ENCODE measurements around the gene EEF2KMT. TPM values are rescaled to one million over a fixed set of nuclear protein-coding genes. Genes with fewer than 3 reads are reported as not detected.
"Not testable (repeated sequence)": the region's sequence is repeated elsewhere in the genome, so short reads cannot be mapped to it uniquely, and the experiment has no call there.

EEF2KMT gene
- total and polyA plus RNA-seq, 2 of the 8 experiments (the other 6 are each of a cell fraction or from before 2014, with no cell fraction given): 35.8 to 37.0 TPM

DNA sequence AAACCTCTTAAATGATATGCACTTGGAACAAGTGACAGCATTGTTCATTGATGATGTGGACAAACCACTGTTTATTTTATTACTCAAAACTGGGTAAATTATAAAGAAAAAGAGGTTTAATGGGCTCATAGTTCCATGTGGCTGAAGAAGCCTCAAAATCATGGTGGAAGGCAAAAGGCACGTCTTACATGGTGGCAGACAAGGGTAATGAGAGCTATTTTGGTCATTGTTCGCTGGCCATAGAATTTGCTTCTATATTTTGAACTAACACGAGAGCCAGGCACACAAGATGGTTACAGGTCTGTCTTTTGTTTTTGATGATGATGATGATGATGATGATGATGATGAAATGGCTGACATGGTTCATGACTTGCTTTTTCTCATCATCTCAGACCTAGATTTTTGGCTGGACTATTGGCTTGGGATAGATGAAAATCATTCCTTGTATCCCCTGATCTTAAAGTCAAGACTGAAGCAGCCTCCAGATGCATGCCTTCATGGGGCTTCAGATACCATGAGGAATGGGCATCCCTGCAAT, 33.9 kb upstream of the EEF2KMT start:
- H3K56ac ChIP-seq (replicated peaks; ENCODE audit: insufficient read length, low read depth, low read length); H2AK5ac ChIP-seq (ENCODE audit: low read depth, low read length); H3K4me1 ChIP-seq (replicated peaks in 1 of 4; ENCODE audit: control insufficient read depth in 3 of 4, insufficient read depth in 4 of 4, low read length in 3 of 4); H3K9ac ChIP-seq (replicated peaks in 1 of 4; ENCODE audit: extremely low read depth in 1 of 4, low read depth in 3 of 4, low read length in 3 of 4); H3K23me2 ChIP-seq (ENCODE audit: low read depth, low read length); FAIRE-seq; H3K4me3 ChIP-seq (ENCODE audit: extremely low read depth in 1 of 4, insufficient read depth in 2 of 4, low read depth in 3 of 4, low read length in 4 of 4); H4K8ac ChIP-seq (ENCODE audit: extremely low read depth, insufficient read depth, low read length); H4K20me1 ChIP-seq (replicated peaks in 1 of 2; ENCODE audit: control insufficient read depth in 1 of 2, insufficient read depth in 2 of 2, low read length in 2 of 2); H2BK5ac ChIP-seq (ENCODE audit: low read depth, low read length); H3K18ac ChIP-seq (ENCODE audit: extremely low read depth, low read length); H3K27ac ChIP-seq (ENCODE audit: low read depth, low read length); H3K79me2 ChIP-seq (ENCODE audit: control insufficient read depth in 1 of 2, insufficient read depth in 2 of 2, low read length in 2 of 2); H3K36me3 ChIP-seq (ENCODE audit: control insufficient read depth in 2 of 4, insufficient read depth in 4 of 4, low read length in 3 of 4); H4K5ac ChIP-seq (ENCODE audit: insufficient read length, low read depth, low read length); H4K91ac ChIP-seq (replicated peaks; ENCODE audit: insufficient read length, low read length); H2BK12ac ChIP-seq (ENCODE audit: low read depth, low read length); H2AFZ ChIP-seq (ENCODE audit: low read length); H3K4ac ChIP-seq (replicated peaks; ENCODE audit: insufficient read length, low read depth, low read length); H3K27me3 ChIP-seq (replicated peaks in 1 of 4; ENCODE audit: control insufficient read depth in 3 of 4, extremely low read depth in 1 of 4, insufficient read depth in 3 of 4, low read length in 3 of 4); H3K4me2 ChIP-seq (ENCODE audit: insufficient read depth in 1 of 2, low read depth in 2 of 2, low read length in 2 of 2); H2BK120ac ChIP-seq (replicated peaks; ENCODE audit: low read depth, low read length); H2BK15ac ChIP-seq (ENCODE audit: low read length); H3K79me1 ChIP-seq (ENCODE audit: low read depth, low read length); H3K14ac ChIP-seq (ENCODE audit: insufficient read length); DNase-seq (ENCODE audit: low read depth in 1 of 2, low spot score in 2 of 2); H3K23ac ChIP-seq (ENCODE audit: insufficient read length); H3K9me3 ChIP-seq (ENCODE audit: insufficient read depth in 2 of 2, low read depth in 1 of 2, low read length in 1 of 2); POLR2A ChIA-PET (ENCODE audit: partially characterized antibody); H2BK20ac ChIP-seq (ENCODE audit: low read length): not testable (repeated sequence)
- 92% methylated on average over 3 of the region's 3 CpGs; no CpG with 5 or more reads in 1 of the 2 experiments for WGBS, 2 experiments (ENCODE audit: extremely low coverage in 1 of 2, insufficient coverage in 1 of 2, insufficient read length in 1 of 2, insufficient replicate concordance in 2 of 2, low coverage in 1 of 2, low lambda C conversion rate in 2 of 2, missing lambda C conversion rate in 1 of 2)
- CTCF ChIA-PET (ENCODE audit: partially characterized antibody): interaction anchor here (0.9 to 1.1 kb wide), 3 partner anchors 11 to 109 kb away, joined by 3 to 5 read pairs (median 3); no protein-coding TSS in a partner anchor

Data from H1 (cell line).